DMS153 (cell line): ENCODE measurements around the gene LRBA.

Experiments used
- DNase-seq: peaks from one replicate; lab custom pipeline; 2025; lab: John Stamatoyannopoulos, UW

Gene LRBA

DNA sequence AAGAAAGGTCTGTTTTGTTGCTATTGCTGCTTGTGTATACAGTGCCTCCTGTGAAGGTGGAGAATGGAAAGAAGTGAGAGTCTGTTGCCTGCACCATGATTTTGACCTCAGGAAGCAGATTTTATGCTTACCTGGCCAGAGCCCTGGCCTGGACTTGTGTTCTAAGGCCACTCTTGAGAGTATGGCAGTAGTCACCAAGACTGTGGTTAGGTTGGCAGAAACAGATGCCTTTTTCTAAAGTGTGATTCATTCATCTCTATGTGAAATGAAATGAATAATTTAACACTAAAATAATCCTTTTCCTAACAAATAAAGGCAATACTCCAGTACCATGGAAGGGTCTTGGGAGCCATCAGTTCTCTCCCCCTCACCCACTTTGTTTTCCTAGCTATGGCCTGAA is 775.1 kb downstream of the LRBA start:
- DNase-seq: no peak

DNA sequence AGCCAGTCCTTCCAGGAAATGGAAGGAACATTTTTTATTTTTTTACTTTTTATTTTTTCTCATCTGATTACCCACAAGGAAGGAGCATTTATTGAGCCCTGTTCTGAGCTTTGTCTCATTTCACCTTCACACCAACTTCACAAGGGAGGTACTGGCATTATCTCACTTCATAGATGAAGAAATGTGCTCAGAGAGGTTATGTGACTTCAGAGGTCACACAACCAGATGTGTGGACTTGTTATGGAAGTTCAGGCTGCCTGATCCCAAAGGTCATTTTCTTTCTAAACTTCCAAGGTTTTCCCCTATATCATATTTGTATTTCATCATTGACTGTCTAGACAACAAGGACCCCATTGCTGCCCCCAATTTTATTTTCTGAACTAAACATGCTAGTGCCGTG is 776.5 kb downstream of the LRBA start:
- DNase-seq: no peak

DNA sequence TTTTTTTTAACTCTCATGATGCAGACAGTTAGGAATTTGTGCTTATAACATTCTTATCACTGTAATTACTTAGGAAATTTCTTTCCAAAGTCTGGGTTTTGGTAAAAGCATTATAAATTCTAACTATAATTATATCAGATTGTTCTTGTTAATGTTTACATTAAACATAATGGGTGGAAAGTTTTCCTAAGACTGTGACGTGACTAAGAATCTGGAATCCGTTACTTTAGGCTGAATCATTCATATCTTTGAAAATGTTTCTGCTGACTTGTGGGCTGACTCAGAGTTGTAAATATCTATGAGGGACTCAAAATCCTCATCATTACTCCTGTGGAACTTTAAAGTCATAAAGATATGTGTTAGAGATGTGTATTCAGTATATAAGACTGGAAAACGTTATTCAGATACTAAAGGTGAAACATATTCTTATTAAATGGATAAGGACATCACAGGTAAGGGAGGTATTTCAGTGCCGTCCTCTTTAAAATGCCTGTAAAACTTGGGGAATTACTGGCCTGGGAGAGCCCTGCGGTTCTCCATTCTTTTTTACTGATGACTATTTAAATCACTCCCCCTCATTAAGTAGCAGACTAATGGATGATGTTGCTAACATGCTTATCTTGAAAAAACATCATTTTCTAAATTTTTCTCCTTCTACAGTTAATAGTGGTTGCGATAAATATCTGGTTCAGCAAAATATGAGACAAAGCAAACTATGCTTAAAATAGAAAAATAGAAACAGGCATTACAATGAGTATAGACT is 777.8 kb downstream of the LRBA start:
- no peak for DNase-seq

DNA sequence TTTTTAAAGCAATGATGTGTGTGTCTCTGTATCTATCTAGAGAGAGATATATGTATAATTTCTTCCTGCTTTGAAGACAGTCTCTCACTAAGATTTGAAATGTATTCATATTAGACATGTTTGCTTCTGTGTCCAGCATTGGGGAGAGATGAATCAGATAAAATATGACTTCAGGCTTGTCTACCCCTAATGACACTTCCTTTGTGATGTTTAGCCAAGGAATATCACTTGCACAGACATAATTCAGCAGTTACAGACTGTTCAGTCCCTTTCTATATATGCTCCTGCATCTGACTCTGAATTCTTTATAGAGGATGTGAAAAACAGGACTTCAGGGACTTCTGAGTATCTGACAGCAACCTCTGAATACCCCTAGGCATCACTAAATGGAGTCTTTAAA is 778.5 kb downstream of the LRBA start:
- DNase-seq: no peak

DNA sequence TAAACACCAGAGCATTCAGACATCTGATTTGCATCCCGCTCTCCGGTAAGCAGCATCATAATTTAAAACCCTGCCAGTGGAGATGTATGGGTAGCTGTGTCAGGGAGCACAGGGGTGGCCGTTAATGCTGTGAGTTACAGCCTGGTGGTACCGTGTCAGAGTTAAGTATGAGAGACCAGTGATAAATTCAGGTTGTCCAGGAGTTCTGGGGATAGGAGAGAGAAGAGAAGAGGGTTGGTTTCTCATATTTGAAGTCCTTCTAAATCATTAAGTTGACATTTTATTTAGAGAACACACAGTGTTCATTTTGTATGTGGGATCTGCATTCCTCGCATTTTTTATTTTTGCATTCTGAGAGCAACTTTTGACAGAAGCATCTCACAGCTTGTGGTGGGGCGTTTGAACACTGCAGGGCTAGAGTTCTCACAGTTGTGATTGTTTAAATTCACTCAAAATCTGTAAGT is 779.2 kb downstream of the LRBA start:
- no peak for DNase-seq

DNA sequence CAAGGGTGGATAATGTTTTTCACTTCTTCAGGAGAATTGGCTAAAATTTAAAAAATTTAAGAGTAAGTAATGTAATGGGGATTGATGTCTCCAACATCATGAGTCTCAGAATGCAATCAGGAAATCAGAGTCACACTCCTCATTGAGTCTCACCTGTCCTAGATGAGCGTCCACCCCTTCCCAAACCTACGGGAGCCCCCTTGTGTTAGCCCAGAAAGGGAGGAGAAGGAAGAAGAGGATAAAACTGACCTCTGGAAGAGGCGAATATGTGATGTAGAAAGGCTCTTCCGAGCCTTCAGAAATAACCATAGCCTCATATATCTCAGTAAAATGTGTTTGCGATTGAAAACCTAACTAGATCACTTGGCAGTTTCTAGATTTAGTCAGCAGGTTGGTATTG is 779.8 kb downstream of the LRBA start:
- no peak for DNase-seq

DNA sequence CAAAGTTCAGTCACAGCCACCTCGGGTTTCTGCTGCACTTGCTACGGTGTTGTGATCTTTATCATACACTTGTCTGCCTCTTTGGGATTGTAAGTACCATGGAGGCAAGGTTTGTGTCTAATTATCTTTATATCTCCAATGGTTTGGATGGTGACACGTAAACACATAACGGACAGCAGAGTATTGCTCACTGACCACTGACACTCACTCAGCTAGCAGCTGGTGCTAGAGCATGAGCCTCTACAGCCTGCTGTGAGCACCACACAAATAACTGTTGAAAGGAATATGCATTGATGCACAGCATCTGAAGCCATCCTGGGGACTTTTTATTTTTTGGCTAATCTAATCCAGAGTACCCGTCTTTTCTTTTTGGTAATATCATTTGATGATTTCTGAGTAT is 780.8 kb downstream of the LRBA start:
- no peak for DNase-seq

DNA sequence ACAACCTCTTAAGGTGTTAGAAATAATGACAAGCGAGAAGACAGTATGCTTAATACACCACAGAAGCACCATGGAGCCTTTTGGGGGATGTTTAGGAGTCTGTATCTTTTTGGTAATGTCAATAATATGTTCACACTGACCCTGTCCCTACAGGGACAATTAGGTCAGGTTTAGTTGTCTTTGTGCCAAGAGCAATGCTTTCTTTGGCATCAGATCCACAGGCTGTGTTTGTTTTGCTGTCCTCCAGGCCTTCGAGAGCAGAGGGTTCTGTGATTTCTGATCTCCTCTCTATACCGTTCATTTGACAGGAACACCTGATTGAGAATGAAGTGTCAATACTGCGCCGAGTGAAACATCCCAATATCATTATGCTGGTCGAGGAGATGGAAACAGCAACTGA is 783.1 kb downstream of the LRBA start:
- DNase-seq: peak; percentile 47

DNA sequence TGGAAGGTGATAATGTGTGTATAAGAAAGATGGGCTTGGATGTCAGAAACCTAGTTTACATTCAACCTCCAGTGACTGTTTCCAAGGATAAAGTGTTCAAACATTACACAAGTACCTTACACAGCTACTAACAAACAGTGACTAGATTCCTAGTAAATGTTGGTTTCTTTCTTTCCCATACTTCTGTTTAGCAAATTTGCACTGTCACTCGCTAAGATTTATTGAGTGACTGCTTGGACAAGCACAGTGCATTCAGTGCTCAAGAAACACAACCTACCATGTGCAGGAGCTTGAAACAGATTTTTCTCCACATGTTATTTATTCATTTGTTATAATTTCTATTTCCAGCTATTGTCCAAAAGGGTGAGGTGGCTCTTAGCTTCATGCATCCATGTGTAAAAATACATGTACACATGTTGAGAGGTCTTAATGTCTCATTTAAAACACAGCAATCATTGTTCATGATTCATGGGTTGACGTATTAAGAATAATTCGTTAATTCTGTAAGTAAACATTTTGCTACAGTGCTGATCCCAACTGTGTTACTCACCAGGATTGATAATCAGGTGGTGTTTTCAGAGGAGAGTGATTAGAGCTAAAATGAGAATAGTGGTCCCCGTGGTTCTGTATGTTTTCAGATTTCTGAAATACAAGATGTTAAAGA is 783.8 kb downstream of the LRBA start:
- DNase-seq: no peak

DNA sequence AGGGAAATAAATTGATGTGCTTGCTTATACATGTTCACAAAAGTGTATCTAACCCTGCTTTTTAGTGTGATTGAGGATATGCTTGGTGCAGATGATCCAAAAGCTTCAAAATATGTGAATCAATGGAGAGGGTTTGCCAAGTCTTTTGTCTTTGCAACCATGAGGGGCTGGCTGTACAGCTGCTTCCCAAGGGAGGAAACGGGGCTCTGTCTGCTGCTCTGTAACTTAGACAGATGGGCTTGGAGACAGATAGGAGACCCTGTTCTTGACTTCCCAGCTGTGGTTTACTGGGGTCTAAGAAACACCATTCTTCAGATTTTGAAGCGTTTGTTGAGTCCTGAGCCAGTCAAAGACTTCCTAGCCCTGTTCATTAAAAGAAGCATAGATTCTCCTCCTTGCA is 784.5 kb downstream of the LRBA start:
- no peak for DNase-seq

DNA sequence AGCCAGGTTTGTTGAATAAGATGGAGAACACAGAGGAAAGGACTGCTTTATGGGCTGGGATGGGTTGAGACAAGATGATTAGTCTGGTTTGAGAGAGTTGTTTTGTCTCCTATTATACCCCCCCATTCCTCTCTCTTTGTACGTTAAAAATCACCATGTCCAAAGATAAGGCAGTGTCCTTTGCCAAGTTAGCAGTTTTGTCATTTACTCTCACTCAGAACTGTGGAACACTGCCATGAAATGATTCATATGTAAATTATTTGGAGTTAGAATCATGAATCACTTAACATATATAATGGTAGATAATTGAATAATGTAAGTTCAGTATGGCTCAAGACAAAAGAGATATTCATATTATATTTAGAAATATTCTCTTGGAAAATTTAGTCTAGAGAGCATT is 785.6 kb downstream of the LRBA start:
- DNase-seq: no peak

DNA sequence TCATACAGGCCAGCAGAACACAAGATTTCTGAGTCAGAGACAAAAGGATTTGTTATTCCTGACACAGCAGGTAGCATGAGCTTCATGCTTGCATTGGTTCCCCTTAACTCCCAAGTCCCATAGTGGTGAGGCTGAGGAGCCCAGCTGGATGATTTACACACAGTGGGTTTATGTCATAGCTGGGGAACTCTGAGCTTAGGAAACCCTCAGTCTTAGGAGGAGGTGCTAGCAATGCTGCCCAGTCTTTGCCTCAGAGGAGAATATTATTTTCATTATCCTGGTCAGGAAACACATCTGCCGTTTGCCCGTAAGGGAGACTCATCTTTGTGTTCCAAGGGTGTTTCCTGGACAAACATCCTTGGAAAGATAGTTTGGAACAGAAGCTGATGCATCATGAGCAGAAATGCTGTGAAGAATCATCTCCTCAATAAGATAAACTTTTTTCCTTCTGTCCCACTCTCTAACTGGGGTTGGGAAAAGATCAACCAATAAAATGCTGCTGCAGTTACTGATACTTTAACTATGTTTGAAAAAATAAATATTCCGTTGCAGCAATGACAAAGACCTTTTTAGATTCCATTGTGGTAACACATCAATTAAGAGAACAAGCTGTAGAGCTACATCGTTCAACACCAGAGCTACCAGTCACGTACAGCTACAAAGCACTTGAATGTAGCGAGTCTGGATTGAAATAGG is 790.0 kb downstream of the LRBA start:
- DNase-seq: no peak

DNA sequence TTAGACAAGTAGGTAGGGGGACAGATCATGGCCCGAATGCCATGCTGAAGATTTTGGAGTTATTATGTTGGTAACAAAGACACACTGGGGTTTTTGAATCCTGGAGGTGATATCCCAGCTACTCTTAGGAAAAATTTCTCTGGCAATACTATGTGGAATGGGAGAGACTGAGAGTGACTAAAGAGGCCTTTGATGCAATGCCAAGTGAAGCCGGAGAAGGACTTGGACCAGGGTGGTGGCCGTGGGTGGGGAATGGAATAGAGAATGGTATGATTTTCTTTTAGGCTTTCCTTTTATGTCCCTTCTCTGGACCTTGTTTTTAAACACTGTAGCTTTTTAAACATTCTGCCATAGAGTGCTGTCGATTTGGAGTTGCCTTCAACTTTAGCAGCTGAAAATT is 795.2 kb downstream of the LRBA start:
- no peak for DNase-seq

DNA sequence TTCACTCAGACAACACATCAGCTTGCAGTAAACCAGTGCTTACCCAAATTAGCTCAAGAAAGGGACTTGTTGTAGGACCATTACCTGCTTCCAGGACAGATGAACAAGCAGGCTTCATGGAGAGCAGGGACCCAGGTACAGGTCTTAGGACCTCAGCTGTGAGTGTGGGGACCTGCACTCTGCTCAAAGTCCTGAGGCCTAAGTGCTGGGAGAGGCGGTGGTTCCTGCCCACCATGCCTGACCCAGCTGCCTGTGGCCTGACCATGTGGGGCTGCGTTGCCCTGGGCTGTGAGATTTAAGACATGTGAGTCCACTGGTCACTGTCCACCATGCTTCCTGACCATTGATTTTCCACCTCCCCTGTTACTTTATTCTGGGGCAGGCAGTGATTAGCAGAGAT is 796.6 kb downstream of the LRBA start:
- no peak for DNase-seq

DNA sequence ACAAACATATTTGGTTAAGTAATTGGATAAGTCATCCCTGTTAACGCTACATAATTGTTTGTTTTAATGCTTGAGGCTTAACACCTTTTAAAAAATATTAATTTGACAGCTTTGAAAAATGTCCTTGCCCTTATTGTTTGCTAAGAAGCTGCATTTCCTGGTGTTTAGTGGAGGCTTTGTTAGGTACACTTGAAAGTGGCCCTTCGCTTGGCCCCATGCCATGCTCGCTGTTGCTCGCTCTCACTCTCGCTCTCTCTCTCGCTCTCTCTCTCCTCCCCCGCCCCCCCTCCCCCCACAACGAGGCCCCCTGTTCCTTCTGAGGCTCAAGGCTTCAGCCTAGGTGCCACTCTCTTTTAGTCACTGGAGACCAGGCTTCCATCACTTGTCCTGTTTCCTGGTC is 797.3 kb downstream of the LRBA start:
- DNase-seq: peak; percentile 75

DNA sequence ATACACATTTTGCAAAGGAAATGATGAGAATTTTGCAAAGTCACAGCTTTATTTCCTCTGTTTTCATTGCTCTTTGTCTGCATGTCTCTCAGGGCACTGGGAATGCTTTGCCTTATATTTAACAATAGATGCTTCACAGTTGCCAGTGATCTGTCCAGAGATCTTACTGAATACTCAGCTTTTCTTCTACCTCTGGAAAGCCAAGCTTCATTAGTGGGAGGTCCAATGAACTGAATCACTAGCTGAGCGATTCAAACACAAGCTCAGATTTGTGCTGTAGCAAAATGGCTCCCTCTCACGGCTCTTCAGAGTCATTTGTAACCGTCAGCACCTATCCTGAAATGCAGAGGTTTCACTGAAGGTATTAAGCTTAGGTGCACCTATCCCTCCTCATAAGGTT is 797.9 kb downstream of the LRBA start:
- DNase-seq: peak; percentile 59

DNA sequence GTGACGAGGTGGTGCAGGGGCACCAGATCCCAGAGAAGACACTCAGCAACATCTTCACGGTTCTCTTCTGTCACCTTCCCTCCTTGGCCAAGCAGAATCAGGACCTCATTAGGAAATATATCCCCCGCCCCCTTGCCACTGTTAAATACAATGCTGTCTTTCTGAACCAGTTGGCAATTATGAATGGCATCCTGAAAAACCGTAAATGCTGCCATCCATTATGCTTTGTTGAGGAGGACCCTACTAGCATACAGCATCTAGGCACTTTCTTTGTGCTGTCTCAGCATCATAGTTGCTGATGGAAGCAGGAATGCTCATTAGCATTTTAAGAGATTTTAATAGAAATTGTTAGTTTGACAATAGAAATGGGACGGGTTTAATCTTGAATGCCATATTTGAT is 798.4 kb downstream of the LRBA start:
- no peak for DNase-seq

DNA sequence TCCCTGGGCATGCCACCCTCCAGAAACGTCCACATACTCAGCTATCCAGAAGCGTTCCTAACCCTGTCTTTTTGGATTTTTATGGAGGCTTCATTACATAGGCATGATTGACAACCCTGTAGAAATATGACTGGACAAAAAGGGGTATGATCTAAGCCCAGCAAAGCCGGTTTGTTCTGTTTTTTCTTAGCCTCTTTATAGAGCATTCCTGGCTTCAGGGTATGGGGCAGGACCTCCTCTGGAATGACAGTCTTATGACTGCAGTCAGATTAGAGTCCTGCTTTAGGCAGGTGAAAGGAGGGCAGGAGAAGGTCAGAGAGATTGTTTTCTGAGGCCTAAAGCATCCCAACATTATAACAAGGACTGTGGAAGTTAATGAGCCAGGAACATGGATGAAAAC is 799.5 kb downstream of the LRBA start:
- no peak for DNase-seq
